HepG2 (cell line): ENCODE data around the gene OTUD4. TPM values are rescaled to one million over a fixed set of nuclear protein-coding genes. Genes with fewer than 3 reads are reported as not detected.

Experiments used
- ATAC-seq: fragments of 200-7000 bp; cut with Tn5 transposase; 3 replicates; pipeline ENCODE4 v1.9.1; 2020; ENCODE audit warnings: mild to moderate bottlenecking, moderate library complexity
- Bru-seq: library from RNA; stranded (reverse); fragments of 400-500 nt; gene quantifications from one replicate; lab custom pipeline; 2021; lab: Mats Ljungman, UMichigan
- BruChase-seq, 2 experiments: library from RNA; stranded (reverse); fragments of 400-500 nt; gene quantifications; one replicate each; lab custom pipeline; 2021; lab: Mats Ljungman, UMichigan
- BruUV-seq: library from RNA; stranded (reverse); fragments of 400-500 nt; replicated peaks from 2 replicates; lab custom pipeline; 2021; lab: Mats Ljungman, UMichigan
- CTCF ChIA-PET: fragments of 300-600 bp; formaldehyde crosslinking; extraction: SDS; loops from one replicate; lab custom pipeline; 2021; ENCODE audit warnings: low total read pairs, inconsistent platforms, low intra/inter-chr PET ratio; lab: Yijun Ruan, JAX
- POLR2A ChIA-PET: fragments of 350-600 bp; sonication (Branson Sonifier 250); formaldehyde crosslinking; loops from one replicate; lab custom pipeline; 2020; ENCODE audit warnings: antibody characterized with exemption, inconsistent platforms; lab: Yijun Ruan, JAX
- DNase-seq: peaks from one replicate; pipeline ENCODE4 v3.0.0-alpha.2; 2015; ENCODE audit warnings: low spot score
- FAIRE-seq: peaks from 3 replicates; lab custom pipeline; 2011; peaks lifted over from hg19 to GRCh38; lab: Jason Lieb, UNC
- H2AFZ ChIP-seq: one replicate; pipeline ENCODE4 v1.6.1; 2011; ENCODE audit warnings: low read length, inconsistent platforms
- H3K27ac ChIP-seq: fragments of 300-600 bp; 3 replicates; pipeline ENCODE4 v1.8.0; 2011; ENCODE audit warnings: mixed run types, mild to moderate bottlenecking, mixed read lengths, low read length, inconsistent platforms; ENCODE audit not compliant: insufficient read depth; ENCODE audit errors: extremely low read length
- H3K27me3 ChIP-seq, 2 experiments: fragments of 200-600 bp in 1 of 2; 2 replicates in 1 of 2; 3 replicates in 1 of 2; pipeline versions ENCODE4 v1.6.0 to v1.8.0; 2011; ENCODE audit warnings: low read length in 2 of 2, mild to moderate bottlenecking in 2 of 2, moderate library complexity in 2 of 2, inconsistent platforms in 1 of 2; ENCODE audit not compliant: insufficient read depth in 2 of 2, control insufficient read depth in 1 of 2
- H3K36me3 ChIP-seq, 2 experiments: fragments of 200-600 bp in 1 of 2; replicated peaks in 1 of 2; 2 replicates in 1 of 2; 3 replicates in 1 of 2; pipeline versions ENCODE4 v1.5.1 to v1.8.0; 2011; ENCODE audit warnings: low read length in 2 of 2, inconsistent platforms in 1 of 2; ENCODE audit not compliant: insufficient read depth in 2 of 2, control insufficient read depth in 1 of 2
- H3K4me1 ChIP-seq: 2 replicates; pipeline ENCODE4 v1.5.1; 2012; ENCODE audit warnings: low read length, inconsistent platforms; ENCODE audit not compliant: insufficient read depth
- H3K4me2 ChIP-seq: 2 replicates; pipeline ENCODE4 v1.6.0; 2011; ENCODE audit warnings: low read depth, low read length, inconsistent platforms
- H3K4me3 ChIP-seq, 3 experiments: fragments of 200-600 bp in 1 of 3; sonication (generic), shearing (Covaris generic) in 1 of 3; replicated peaks in 1 of 3; 2 replicates each; pipeline ENCODE4 v1.5.1; 2011 to 2016; ENCODE audit warnings: low read length in 3 of 3, inconsistent platforms in 2 of 3, low read depth in 2 of 3, mild to moderate bottlenecking in 2 of 3, control low read depth in 1 of 3, mixed read lengths in 1 of 3; ENCODE audit not compliant: insufficient read depth in 1 of 3
- H3K79me2 ChIP-seq: one replicate; pipeline ENCODE4 v1.6.1; 2011; ENCODE audit warnings: low read length, inconsistent platforms; ENCODE audit not compliant: insufficient read depth
- H3K9ac ChIP-seq: 2 replicates; pipeline ENCODE4 v1.6.0; 2011; ENCODE audit warnings: mild to moderate bottlenecking, low read depth, low read length, inconsistent platforms; ENCODE audit not compliant: insufficient read depth
- H3K9me3 ChIP-seq: 2 replicates; pipeline ENCODE4 v1.5.1; 2012; ENCODE audit warnings: mild to moderate bottlenecking, low read length
- H4K20me1 ChIP-seq: 2 replicates; pipeline ENCODE4 v1.6.0; 2011; ENCODE audit warnings: inconsistent platforms, mild to moderate bottlenecking, low read length, moderate library complexity; ENCODE audit not compliant: insufficient read depth
- AHR ChIP-seq: IDR thresholded peaks from 2 replicates; pipeline ENCODE4 v1.6.1; 2018; ENCODE audit warnings: missing genetic modification reagents, missing compliant biosample characterization
- JUNB ChIP-seq: sonication (generic); formaldehyde crosslinking; IDR thresholded peaks from 2 replicates; pipeline ENCODE4 v1.8.0; 2022; ENCODE audit warnings: missing genetic modification reagents, mild to moderate bottlenecking, borderline replicate concordance
- KDM4B ChIP-seq: sonication (generic); formaldehyde crosslinking; IDR thresholded peaks from 2 replicates; pipeline ENCODE4 v1.4.0; 2020; ENCODE audit warnings: missing genetic modification reagents
- POLR2A ChIP-seq, 2 experiments: IDR thresholded peaks; 2 replicates each; pipeline ENCODE4 v1.6.1; 2011; ENCODE audit warnings: low read depth in 2 of 2, low read length in 2 of 2, mild to moderate bottlenecking in 1 of 2, moderate library complexity in 1 of 2; ENCODE audit not compliant: insufficient read depth in 1 of 2
- SSRP1 ChIP-seq: IDR thresholded peaks from 2 replicates; pipeline ENCODE4 v1.6.1; 2016; ENCODE audit warnings: control low read depth
- SUZ12 ChIP-seq: fragments of 150-350 bp; IDR thresholded peaks from 2 replicates; pipeline ENCODE4 v1.6.1; 2014; ENCODE audit warnings: low read depth, low read length
- ZBTB14 ChIP-seq: sonication (generic); formaldehyde crosslinking; IDR thresholded peaks from 2 replicates; pipeline ENCODE4 v1.4.0; 2020; ENCODE audit warnings: missing genetic modification reagents
- ZMAT3 ChIP-seq: sonication (generic); formaldehyde crosslinking; conservative IDR thresholded peaks from 2 replicates; pipeline ENCODE4 v1.7.0; 2021; ENCODE audit warnings: missing genetic modification reagents
- ZNF180 ChIP-seq: sonication (generic); formaldehyde crosslinking; IDR thresholded peaks from 2 replicates; pipeline ENCODE4 v1.4.0; 2020; ENCODE audit warnings: low read depth, missing genetic modification reagents, borderline replicate concordance
- ZSCAN30 ChIP-seq: sonication (generic); formaldehyde crosslinking; IDR thresholded peaks from 2 replicates; pipeline ENCODE4 v1.5.0; 2020; ENCODE audit warnings: mild to moderate bottlenecking, missing genetic modification reagents
- WGBS: methylation state at CpG from one replicate; pipeline ENCODE4 v1.1.6; 2017; ENCODE audit warnings: low lambda C conversion rate; 5-methylcytosine and 5-hydroxymethylcytosine counted together
- in situ Hi-C: cut with HindIII; loops from 2 replicates; pipeline ENCODE4 v1.10.0; 2017; ENCODE audit warnings: low pct_unique_long_range_greater_than_20kb; ENCODE audit not compliant: extremely low pct_ligation_motif_present
- intact Hi-C: fragments of 100-400 bp; cut with micrococcal nuclease; formaldehyde crosslinking; loops from one replicate; pipeline ENCODE4 v1.10.0; 2022; ENCODE audit not compliant: unreplicated experiment
- long read RNA-seq, 2 experiments: library from RNA in 1 of 2; library from polyadenylated mRNA in 1 of 2; stranded (forward) in 1 of 2; unstranded in 1 of 2; transcript quantifications; one replicate each; pipeline ENCODE4 v2.0.0, GENCODE V29; 2019 to 2022
- polyA minus RNA-seq, 3 experiments: library from RNA; depleted of rRNA, polyadenylated mRNA; stranded (reverse); fragments of >200 nt; gene quantifications; 2 replicates each; pipeline ENCODE4 v1.2.3, GENCODE V29; 2011; ENCODE audit warnings: low replicate concordance in 1 of 3
- polyA plus RNA-seq, 8 experiments: library from polyadenylated mRNA; depleted of rRNA in 3 of 8; stranded (reverse) in 7 of 8; unstranded in 1 of 8; fragments of >200 nt; fragmentation: Illumina TruSeq in 4 of 8; extraction: Trizol in 4 of 8; gene quantifications; 2 replicates each; pipeline versions ENCODE4 v1.2.1 to v1.2.3, GENCODE V29; 2011 to 2016; ENCODE audit warnings: low read depth in 4 of 8, missing spikeins in 1 of 8, mixed read lengths in 1 of 8; ENCODE audit not compliant: insufficient read depth in 1 of 8
- total RNA-seq, 5 experiments: library from RNA; depleted of rRNA; stranded (reverse); fragments of >200 nt; fragmentation: Illumina TruSeq; extraction: Trizol; gene quantifications; 2 replicates each; pipeline ENCODE4 v1.2.3, GENCODE V29; 2016; ENCODE audit warnings: low read depth in 1 of 5

The OTUD4 gene, protein sequence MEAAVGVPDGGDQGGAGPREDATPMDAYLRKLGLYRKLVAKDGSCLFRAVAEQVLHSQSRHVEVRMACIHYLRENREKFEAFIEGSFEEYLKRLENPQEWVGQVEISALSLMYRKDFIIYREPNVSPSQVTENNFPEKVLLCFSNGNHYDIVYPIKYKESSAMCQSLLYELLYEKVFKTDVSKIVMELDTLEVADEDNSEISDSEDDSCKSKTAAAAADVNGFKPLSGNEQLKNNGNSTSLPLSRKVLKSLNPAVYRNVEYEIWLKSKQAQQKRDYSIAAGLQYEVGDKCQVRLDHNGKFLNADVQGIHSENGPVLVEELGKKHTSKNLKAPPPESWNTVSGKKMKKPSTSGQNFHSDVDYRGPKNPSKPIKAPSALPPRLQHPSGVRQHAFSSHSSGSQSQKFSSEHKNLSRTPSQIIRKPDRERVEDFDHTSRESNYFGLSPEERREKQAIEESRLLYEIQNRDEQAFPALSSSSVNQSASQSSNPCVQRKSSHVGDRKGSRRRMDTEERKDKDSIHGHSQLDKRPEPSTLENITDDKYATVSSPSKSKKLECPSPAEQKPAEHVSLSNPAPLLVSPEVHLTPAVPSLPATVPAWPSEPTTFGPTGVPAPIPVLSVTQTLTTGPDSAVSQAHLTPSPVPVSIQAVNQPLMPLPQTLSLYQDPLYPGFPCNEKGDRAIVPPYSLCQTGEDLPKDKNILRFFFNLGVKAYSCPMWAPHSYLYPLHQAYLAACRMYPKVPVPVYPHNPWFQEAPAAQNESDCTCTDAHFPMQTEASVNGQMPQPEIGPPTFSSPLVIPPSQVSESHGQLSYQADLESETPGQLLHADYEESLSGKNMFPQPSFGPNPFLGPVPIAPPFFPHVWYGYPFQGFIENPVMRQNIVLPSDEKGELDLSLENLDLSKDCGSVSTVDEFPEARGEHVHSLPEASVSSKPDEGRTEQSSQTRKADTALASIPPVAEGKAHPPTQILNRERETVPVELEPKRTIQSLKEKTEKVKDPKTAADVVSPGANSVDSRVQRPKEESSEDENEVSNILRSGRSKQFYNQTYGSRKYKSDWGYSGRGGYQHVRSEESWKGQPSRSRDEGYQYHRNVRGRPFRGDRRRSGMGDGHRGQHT
- total RNA-seq (2016; rRNA removed; fragmentation: Illumina TruSeq; extraction: Trizol) (16.1 and 21.1 TPM in 2 replicates), polyA plus RNA-seq (2011; rRNA removed) (14.7 and 18.0 TPM in 2 replicates), polyA minus RNA-seq (2011; rRNA and poly(A)+ RNA removed; ENCODE audit: low replicate concordance) (28.1 and 29.5 TPM in 2 replicates), Bru-seq, nascent RNA (percentile 90 among the genes with signal in this experiment), BruChase-seq, experiment 1, labeled RNA remaining after a 6-hour chase (percentile 92 among the genes with signal in this experiment), BruChase-seq, experiment 2, labeled RNA remaining after a 2-hour chase (percentile 93 among the genes with signal in this experiment)
- total RNA-seq (2016; cell fraction: cytosol; rRNA removed; fragmentation: Illumina TruSeq; extraction: Trizol; ENCODE audit: low read depth): 5.8 and 7.3 TPM in 2 replicates
- total RNA-seq (2016; cell fraction: insoluble cytoplasmic fraction; rRNA removed; fragmentation: Illumina TruSeq; extraction: Trizol): 15.5 and 21.2 TPM in 2 replicates
- 7.7 and 9.2 TPM in 2 replicates for total RNA-seq (2016; cell fraction: membrane; rRNA removed; fragmentation: Illumina TruSeq; extraction: Trizol)
- total RNA-seq (2016; cell fraction: nucleus; rRNA removed; fragmentation: Illumina TruSeq; extraction: Trizol): 36.4 and 37.2 TPM in 2 replicates
- polyA plus RNA-seq (2011; cell fraction: cytosol; rRNA removed): 7.3 and 11.8 TPM in 2 replicates
- polyA plus RNA-seq (2011; cell fraction: nucleus; rRNA removed): 14.7 and 19.7 TPM in 2 replicates
- polyA plus RNA-seq (2012): 17.3 and 19.5 TPM in 2 replicates
- polyA plus RNA-seq (2016; cell fraction: cytosol; fragmentation: Illumina TruSeq; extraction: Trizol; ENCODE audit: low read depth): 0.61 and 0.79 TPM in 2 replicates
- polyA plus RNA-seq (2016; cell fraction: insoluble cytoplasmic fraction; fragmentation: Illumina TruSeq; extraction: Trizol; ENCODE audit: low read depth): 20.7 and 21.3 TPM in 2 replicates
- polyA plus RNA-seq (2016; cell fraction: membrane; fragmentation: Illumina TruSeq; extraction: Trizol; ENCODE audit: low read depth): 2.2 and 2.9 TPM in 2 replicates
- polyA plus RNA-seq (2016; cell fraction: nucleus; fragmentation: Illumina TruSeq; extraction: Trizol; ENCODE audit: insufficient read depth, low read depth): 31.2 and 36.5 TPM in 2 replicates
- 23.0 and 27.3 TPM in 2 replicates for polyA minus RNA-seq (2011; cell fraction: cytosol; rRNA and poly(A)+ RNA removed)
- polyA minus RNA-seq (2011; cell fraction: nucleus; rRNA and poly(A)+ RNA removed): 64.8 and 79.4 TPM in 2 replicates
- long read RNA-seq, experiment 1, partial matches to known transcripts: 1 of 4 reads
- long read RNA-seq, experiment 1, other reads (novel, unspliced or antisense): 3 of 4 reads
- long read RNA-seq, experiment 2, partial matches to known transcripts: 1 of 15 reads
- long read RNA-seq, experiment 2, other reads (novel, unspliced or antisense): 14 of 15 reads

- ATAC-seq (peak; percentile 92), FAIRE-seq (peak; percentile 32), DNase-seq (peak; percentile 87)
- H3K27ac ChIP-seq: peak within 1 kb of the TSS; percentile 92
- peak within 1 kb of the TSS; percentile 87 for H3K9ac ChIP-seq
- ChIA-PET POLR2A (interaction anchor here (1.3 to 1.9 kb wide), 2 partner anchors 83 to 439 kb away, joined by 4 to 10 read pairs; partner anchors contain the start of genes ABCE1, ANAPC10 and MMAA), CTCF (no interaction called here)
- BruUV-seq: no TSS peak
- H3K4me1 ChIP-seq: peaks cover 26% of the 10 kb centered on the region
- H3K27me3 ChIP-seq: peaks cover 0 to 4% of the 10 kb centered on the region in 2 experiments; a peak in 2 of 5 replicates
- intact Hi-C loops: loop anchor here (1.0 to 5.0 kb wide), 2 partner anchors 302 to 439 kb away; partner anchors contain the start of genes MMAA and SMAD1
- 0% methylated on average over 18 of the region's 94 CpGs for WGBS
- in situ Hi-C loops: no loop called here
- no peaks in the 10 kb centered on the region for H3K9me3 ChIP-seq
- H3K4me2 ChIP-seq: peak within 1 kb of the TSS; percentile 99
- peaks cover 20% of the 10 kb centered on the region for H4K20me1 ChIP-seq
- H3K4me3 ChIP-seq: peak within 1 kb of the TSS; percentile 76 to 84 (median 81)
- H3K36me3 ChIP-seq: no peaks in the 10 kb centered on the region
- H3K79me2 ChIP-seq: peaks cover 38% of the 10 kb centered on the region
- peak within 1 kb of the TSS; percentile 84 for H2AFZ ChIP-seq
- peak; percentile 15 to 50; a peak in 1 of 4 replicates for TF ChIP-seq POLR2A (IDR thresholded peaks at IDR 0.05; ENCODE audit: insufficient read depth in 1 of 2, low read depth in 2 of 2, low read length in 2 of 2)
- TF ChIP-seq ZMAT3 (CRISPR knock-in tag): 0 out of 2 replicates have a peak, but pooled peaks have one; percentile 48
- peak; percentile 62 for TF ChIP-seq SUZ12
- TF ChIP-seq ZNF180 (CRISPR knock-in tag): no peak
- TF ChIP-seq AHR (CRISPR knock-in tag): 0 out of 2 replicates have a peak, but pooled peaks have one; percentile 14
- TF ChIP-seq KDM4B (CRISPR knock-in tag): 0 out of 2 replicates have a peak, but pooled peaks have one; percentile 44
- peak; percentile 89 for TF ChIP-seq ZBTB14 (CRISPR knock-in tag)
- TF ChIP-seq SSRP1 (CRISPR knock-in tag): no peak
- TF ChIP-seq JUNB (CRISPR knock-in tag): no peak
- no peak for TF ChIP-seq ZSCAN30 (CRISPR knock-in tag)
These were observed at the start of gene OTUD4 for GRCh38 chr4:145180298-145181090. Gene OTUD4, minus strand, starts transcription at chr4:145180589. Its CDS starts 616 bp downstream, at chr4:145179973.
